Superior temporal gyrus (tissue), 1 donor: ENCODE measurements around the gene TMEM107.
"Not testable (repeated sequence)": the region's sequence is repeated elsewhere in the genome, so short reads cannot be mapped to it uniquely, and the experiment has no call there.

Experiments
- DNase-seq: peaks from one replicate; pipeline ENCODE4 v3.0.0-alpha.2; 2016; ENCODE audit errors: extremely low spot score

Gene TMEM107

GRCh38 chr17:8189711-8190477 lies 13.7 kb upstream of the TMEM107 start, which contains the start of gene BORCS6:
Gene BORCS6, minus strand, starts transcription at chr17:8190180. Its CDS starts 40 bp downstream, at chr17:8190140.
- DNase-seq = peak; percentile 99

- DNase-seq = no peak
Measured at GRCh38 chr17:8189041-8189710, 13.0 kb upstream of the TMEM107 start.

- DNase-seq = no peak
Measured at GRCh38 chr17:8188263-8188839, 12.2 kb upstream of the TMEM107 start.

- DNase-seq = peak; percentile 97
Measured at GRCh38 chr17:8187517-8188262, 11.5 kb upstream of the TMEM107 start.

GRCh38 chr17:8186787-8187516 lies 10.8 kb upstream of the TMEM107 start:
- peak; percentile 96 for DNase-seq

- no peak for DNase-seq
Measured at GRCh38 chr17:8186446-8186786, 10.2 kb upstream of the TMEM107 start.

GRCh38 chr17:8185582-8186445 lies 9.6 kb upstream of the TMEM107 start:
- DNase-seq = peak; percentile 90

- no peak for DNase-seq
Measured at GRCh38 chr17:8176998-8177731, 985 bp upstream of the TMEM107 start.

- no peak for DNase-seq
Measured at GRCh38 chr17:8175795-8176196, 384 bp downstream of the TMEM107 start.

GRCh38 chr17:8173871-8174322 lies 2.3 kb downstream of the TMEM107 start:
- DNase-seq = no peak

- peak; percentile 98 for DNase-seq
Measured at GRCh38 chr17:8173056-8173870, 2.9 kb downstream of the TMEM107 start.

- not testable (repeated sequence) for DNase-seq
Measured at GRCh38 chr17:8170186-8170585, 6.0 kb downstream of the TMEM107 start.

- DNase-seq = no peak
Measured at GRCh38 chr17:8167526-8167925, 8.7 kb downstream of the TMEM107 start.

- DNase-seq = no peak
Measured at GRCh38 chr17:8166731-8167130, 9.4 kb downstream of the TMEM107 start.

GRCh38 chr17:8164815-8165131 lies 11.4 kb downstream of the TMEM107 start:
- DNase-seq = no peak

- peak; percentile 71 for DNase-seq
Measured at GRCh38 chr17:8163978-8164814, 12.0 kb downstream of the TMEM107 start.

GRCh38 chr17:8162997-8163977 lies 12.9 kb downstream of the TMEM107 start:
- DNase-seq = no peak
